Sigmoid colon (tissue), 4 donors: ENCODE data around the gene RPL11.

Experiments used
- EP300 ChIP-seq, 4 donors: sonication (generic); formaldehyde crosslinking; IDR thresholded peaks; one replicate each; pipeline ENCODE4 v1.6.1; 2017; ENCODE audit warnings: antibody characterized with exemption in 4 of 4
- TF ChIP-seq, protein P1 (sequence below), 4 experiments: fragments of 450-650 bp in 3 of 4; fragments of 200-600 bp in 1 of 4; IDR thresholded peaks; one replicate each; pipeline ENCODE4 v1.5.1; 2016 to 2019; ENCODE audit warnings: antibody characterized with exemption in 4 of 4, mild to moderate bottlenecking in 3 of 4, moderate library complexity in 2 of 4

GRCh38 chr1:23704834-23705495 lies 13.4 kb downstream of the RPL11 start:
- TF ChIP-seq EP300 (IDR thresholded peaks at IDR 0.05): no peak
- TF ChIP-seq, protein P1, sequence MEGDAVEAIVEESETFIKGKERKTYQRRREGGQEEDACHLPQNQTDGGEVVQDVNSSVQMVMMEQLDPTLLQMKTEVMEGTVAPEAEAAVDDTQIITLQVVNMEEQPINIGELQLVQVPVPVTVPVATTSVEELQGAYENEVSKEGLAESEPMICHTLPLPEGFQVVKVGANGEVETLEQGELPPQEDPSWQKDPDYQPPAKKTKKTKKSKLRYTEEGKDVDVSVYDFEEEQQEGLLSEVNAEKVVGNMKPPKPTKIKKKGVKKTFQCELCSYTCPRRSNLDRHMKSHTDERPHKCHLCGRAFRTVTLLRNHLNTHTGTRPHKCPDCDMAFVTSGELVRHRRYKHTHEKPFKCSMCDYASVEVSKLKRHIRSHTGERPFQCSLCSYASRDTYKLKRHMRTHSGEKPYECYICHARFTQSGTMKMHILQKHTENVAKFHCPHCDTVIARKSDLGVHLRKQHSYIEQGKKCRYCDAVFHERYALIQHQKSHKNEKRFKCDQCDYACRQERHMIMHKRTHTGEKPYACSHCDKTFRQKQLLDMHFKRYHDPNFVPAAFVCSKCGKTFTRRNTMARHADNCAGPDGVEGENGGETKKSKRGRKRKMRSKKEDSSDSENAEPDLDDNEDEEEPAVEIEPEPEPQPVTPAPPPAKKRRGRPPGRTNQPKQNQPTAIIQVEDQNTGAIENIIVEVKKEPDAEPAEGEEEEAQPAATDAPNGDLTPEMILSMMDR (IDR thresholded peaks at IDR 0.05): no peak
